Measurements from ENCODE around the gene ISL1. TPM values are rescaled to one million over a fixed set of nuclear protein-coding genes. Genes with fewer than 3 reads are reported as not detected.

The ISL1 gene
- total and polyA plus RNA-seq, 8 donors, result 0.06 to 0.34 (median 0.11) TPM; not detected in 3

DNA sequence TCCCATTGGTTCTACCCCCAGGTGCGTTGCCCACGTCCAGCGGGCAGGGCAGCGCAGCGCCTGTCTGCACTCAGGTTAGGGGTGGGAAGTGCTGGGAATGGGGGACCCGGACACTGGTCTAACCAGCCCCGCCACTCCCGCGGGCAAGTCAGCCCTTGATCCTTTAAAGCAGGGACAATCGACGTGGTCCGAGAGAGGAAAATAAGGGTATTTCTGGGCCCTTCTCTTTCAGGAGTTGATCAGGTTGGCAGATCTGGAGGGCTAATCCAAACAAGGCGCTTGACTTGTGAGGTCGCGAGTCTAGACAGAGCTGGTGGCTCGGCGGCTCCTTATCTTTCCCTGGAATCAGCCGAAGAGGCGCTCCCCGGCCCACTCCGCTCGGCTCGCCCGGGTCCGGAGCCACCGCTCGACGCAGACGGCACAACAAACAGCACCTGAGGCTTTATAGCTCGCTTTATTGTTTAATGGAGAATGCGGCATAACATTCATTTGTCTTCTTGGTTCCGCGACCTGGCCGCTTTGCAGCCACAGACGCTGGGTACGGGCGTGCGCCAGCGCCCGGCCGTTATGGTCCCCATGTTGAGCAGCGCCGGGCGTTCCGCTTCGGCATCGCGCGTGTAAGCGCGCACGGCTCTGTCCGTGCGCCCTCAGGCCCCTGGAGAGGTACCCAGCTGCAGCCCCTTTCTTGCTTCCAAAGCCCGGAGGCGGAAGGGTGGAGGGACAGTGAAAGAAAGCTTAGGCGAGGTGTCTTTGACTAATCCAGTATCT, 15.8 kb downstream of the ISL1 start:
- no peak for ATAC-seq
- no peak overlapping the region for H3K4me3 ChIP-seq

DNA sequence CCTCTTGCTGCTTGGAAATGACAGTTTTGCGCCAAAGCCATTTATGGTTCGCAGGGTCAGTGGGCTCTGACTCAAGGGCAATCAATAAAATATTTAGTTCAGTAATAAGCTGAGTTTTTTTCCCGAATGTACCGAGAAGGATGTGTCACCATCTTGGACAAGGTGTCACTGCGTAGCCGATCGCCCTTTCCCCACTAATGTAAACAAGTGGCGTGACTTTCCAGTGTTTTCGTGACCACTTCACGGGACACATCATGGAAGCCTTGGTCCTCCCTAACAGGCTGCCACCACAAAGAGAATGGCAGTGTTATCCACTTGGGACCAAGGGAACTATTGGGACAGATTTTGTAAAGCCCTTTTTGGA, 16.4 kb downstream of the ISL1 start:
- TF ChIP-seq, protein P1, sequence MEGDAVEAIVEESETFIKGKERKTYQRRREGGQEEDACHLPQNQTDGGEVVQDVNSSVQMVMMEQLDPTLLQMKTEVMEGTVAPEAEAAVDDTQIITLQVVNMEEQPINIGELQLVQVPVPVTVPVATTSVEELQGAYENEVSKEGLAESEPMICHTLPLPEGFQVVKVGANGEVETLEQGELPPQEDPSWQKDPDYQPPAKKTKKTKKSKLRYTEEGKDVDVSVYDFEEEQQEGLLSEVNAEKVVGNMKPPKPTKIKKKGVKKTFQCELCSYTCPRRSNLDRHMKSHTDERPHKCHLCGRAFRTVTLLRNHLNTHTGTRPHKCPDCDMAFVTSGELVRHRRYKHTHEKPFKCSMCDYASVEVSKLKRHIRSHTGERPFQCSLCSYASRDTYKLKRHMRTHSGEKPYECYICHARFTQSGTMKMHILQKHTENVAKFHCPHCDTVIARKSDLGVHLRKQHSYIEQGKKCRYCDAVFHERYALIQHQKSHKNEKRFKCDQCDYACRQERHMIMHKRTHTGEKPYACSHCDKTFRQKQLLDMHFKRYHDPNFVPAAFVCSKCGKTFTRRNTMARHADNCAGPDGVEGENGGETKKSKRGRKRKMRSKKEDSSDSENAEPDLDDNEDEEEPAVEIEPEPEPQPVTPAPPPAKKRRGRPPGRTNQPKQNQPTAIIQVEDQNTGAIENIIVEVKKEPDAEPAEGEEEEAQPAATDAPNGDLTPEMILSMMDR (IDR thresholded peaks at IDR 0.05), result no peak
- H3K9me3 ChIP-seq, result no peaks in the 10 kb centered on the region
- H3K27ac ChIP-seq, result no peak overlapping the region
- H3K27me3 ChIP-seq, result peaks cover 53 to 63% of the 10 kb centered on the region in 2 donors
- no peaks in the 10 kb centered on the region for H3K36me3 ChIP-seq
- intact Hi-C loops (cut with DNase I), result no loop called here
- DNase-seq (no peak), ATAC-seq (no peak)
- no peak overlapping the region for H3K4me3 ChIP-seq
- no peaks in the 10 kb centered on the region for H3K4me1 ChIP-seq

More for the DNA sequence above, 15.8 kb downstream of the ISL1 start:
- H3K27me3 ChIP-seq, result peaks cover 53 to 68% of the 10 kb centered on the region in 2 donors
- H3K4me1 ChIP-seq, result no peaks in the 10 kb centered on the region
- intact Hi-C loops (cut with DNase I), result no loop called here
- H3K36me3 ChIP-seq, result no peaks in the 10 kb centered on the region
- TF ChIP-seq, protein P1 (IDR thresholded peaks at IDR 0.05), result no peak
- DNase-seq, result peak in 1 of 4 donors; percentile 66
- no peaks in the 10 kb centered on the region for H3K9me3 ChIP-seq
- H3K27ac ChIP-seq, result no peak overlapping the region

GRCh38 chr5:51404255-51404654, 21.0 kb downstream of the ISL1 start:
- no peak for ATAC-seq
- H3K36me3 ChIP-seq, result no peaks in the 10 kb centered on the region
- H3K27ac ChIP-seq, result no peak overlapping the region
- no peaks in the 10 kb centered on the region for H3K9me3 ChIP-seq
- TF ChIP-seq, protein P1 (IDR thresholded peaks at IDR 0.05), result no peak
- intact Hi-C loops (cut with DNase I), result no loop called here
- no peaks in the 10 kb centered on the region for H3K4me1 ChIP-seq
- H3K4me3 ChIP-seq, result no peak overlapping the region
- no peak for DNase-seq
- peaks cover 16% of the 10 kb centered on the region in 2 donors for H3K27me3 ChIP-seq

- intact Hi-C loops (cut with DNase I), result no loop called here
- Histone ChIP-seq H3K9me3 (no peaks in the 10 kb centered on the region), H3K36me3 (no peaks in the 10 kb centered on the region), H3K4me3 (no peak overlapping the region), H3K27me3 (peaks cover 0 to 5% of the 10 kb centered on the region in 2 donors), H3K4me1 (no peaks in the 10 kb centered on the region), H3K27ac (no peak overlapping the region)
- ATAC-seq, result no peak
- TF ChIP-seq, protein P1 (IDR thresholded peaks at IDR 0.05), result no peak
- no peak for DNase-seq
Observed at GRCh38 chr5:51411921-51412325, 28.7 kb downstream of the ISL1 start.

- ATAC-seq (no peak), DNase-seq (no peak)
- no peak overlapping the region for H3K4me3 ChIP-seq
- peaks cover 0 to 5% of the 10 kb centered on the region in 2 donors for H3K27me3 ChIP-seq
- intact Hi-C loops (cut with DNase I), result no loop called here
- H3K4me1 ChIP-seq, result no peaks in the 10 kb centered on the region
- H3K36me3 ChIP-seq, result no peaks in the 10 kb centered on the region
- TF ChIP-seq, protein P1 (IDR thresholded peaks at IDR 0.05), result no peak
- H3K9me3 ChIP-seq, result no peaks in the 10 kb centered on the region
- H3K27ac ChIP-seq, result no peak overlapping the region
Observed at GRCh38 chr5:51414516-51414915, 31.3 kb downstream of the ISL1 start.

All from left lung (tissue), 10 donors.